HG03460 (cell line): ENCODE results near the gene CDCA4.

ENCODE experiments used
- ATAC-seq: cut with Tn5 transposase; IDR thresholded peaks from one replicate; pipeline ENCODE4 v1.9.1; 2021; ENCODE audit not compliant: unreplicated experiment

Gene CDCA4

DNA sequence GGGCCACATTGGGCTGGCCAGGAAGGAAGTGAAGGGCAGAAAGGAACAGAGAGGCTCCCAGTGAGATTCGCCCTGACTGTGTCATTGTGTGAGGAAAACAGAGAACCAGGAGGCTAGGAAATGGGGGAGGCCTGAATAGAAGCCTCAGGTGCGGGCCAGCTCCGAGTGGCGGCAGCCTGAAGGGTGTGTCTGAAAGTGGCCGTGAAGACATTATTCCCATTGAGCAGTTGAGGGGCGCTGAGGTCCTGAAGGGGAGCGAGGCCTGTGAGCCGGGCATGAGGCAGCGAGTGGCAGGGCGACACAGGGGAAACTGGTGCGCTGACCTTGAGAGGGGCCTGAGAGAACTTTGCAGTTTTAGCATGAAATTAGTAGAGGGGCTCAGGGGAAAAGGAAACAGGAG lies 28.4 kb downstream of the CDCA4 start:
- no peak for ATAC-seq

DNA sequence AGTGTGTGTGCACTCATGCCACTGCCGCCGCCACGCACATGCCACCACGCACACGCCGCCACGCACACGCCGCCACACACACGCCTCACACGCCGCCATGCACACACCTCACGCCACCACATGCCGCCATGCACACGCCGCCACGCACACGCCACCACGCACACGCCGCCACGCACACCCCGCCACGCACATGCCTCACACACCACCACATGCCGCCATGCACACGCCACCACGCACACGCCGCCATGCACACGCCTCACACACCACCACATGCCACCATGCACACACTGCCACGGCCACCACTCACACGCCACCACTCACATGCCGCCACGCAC lies 29.0 kb downstream of the CDCA4 start:
- no peak for ATAC-seq

DNA sequence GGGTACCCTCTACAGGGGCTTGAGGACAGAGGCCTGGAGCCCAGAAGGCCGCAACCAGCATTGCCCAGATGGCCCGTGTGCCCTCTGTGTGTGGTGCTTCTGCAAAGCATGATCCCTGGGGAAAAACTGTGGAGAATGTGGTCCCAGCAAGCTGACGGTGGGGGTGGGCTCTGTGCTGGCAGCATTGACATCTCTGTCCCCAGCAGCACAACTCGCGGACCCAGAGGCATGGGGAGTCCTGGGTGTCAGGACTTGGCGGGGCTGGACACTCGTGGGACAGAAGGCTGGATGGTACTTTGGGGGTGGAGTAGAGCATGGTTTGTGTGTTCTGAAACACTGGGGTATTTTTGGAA lies 31.0 kb downstream of the CDCA4 start:
- no peak for ATAC-seq

DNA sequence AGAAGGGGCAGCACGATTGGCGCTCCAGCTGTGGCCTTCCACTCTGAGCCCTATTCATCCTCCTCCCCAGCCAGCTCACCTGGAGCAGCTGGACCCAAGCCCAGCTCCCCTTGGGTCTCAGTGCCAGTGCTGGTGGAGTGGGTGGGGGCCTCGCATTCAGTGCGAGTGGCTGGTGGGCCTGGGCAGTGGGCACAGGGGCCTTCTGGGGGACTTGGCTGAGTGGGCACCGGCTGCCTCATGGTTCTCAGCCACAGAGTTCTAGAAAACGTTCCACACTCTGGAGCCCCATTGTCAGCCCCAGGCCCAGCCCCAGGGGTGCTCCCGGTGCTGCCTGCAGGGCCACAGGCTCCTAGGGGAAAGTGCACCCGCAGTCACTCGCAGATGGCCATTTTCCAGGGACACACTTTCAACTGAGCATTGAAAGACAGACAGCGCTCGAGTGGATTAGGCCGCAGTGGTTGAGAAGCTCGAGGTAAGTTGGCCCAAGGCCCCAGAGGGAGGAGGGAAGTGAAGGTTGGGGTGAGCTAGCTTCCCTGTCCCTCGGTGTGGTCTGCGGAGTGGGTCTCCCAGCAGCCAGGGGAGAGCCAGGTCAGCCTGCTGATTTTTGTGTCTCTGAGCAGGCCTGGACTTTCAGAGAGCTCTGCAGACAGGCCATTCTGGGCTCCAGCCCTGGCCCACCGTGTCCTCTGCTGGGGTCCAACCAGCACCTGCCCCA lies 31.5 kb downstream of the CDCA4 start:
- no peak for ATAC-seq

DNA sequence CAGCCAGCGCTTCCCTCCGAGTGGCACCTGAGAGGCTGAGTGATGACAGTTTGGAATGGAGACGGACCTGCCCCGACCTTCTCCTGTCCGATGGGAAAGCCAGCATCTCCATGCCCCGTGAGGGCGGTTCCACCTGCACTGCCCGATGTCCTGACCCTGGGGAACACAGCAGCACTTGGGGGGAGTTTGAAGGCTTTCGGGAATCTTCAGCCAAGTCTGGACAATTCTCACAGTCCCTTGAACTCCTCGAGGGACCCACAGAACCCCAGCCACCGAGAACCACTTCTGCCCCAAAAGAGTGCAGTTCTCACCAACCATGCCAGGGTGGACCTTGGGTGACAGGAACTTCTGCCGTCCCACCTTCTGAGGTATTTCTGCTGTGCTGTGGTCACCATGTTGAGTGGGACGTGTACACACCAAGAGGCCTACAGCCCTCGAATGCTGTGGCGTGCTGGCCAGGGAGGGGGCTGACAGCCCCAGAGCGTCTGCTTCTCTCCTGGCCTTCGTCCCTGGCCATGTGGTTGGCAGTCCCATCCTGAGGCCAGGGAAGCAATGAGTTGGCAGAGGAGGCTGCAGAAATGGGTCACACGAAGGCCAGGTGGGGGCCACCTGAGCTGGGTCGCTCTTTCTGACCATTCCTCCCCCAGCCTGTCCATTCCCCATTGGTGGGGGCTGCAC lies 34.3 kb downstream of the CDCA4 start:
- ATAC-seq = no peak

DNA sequence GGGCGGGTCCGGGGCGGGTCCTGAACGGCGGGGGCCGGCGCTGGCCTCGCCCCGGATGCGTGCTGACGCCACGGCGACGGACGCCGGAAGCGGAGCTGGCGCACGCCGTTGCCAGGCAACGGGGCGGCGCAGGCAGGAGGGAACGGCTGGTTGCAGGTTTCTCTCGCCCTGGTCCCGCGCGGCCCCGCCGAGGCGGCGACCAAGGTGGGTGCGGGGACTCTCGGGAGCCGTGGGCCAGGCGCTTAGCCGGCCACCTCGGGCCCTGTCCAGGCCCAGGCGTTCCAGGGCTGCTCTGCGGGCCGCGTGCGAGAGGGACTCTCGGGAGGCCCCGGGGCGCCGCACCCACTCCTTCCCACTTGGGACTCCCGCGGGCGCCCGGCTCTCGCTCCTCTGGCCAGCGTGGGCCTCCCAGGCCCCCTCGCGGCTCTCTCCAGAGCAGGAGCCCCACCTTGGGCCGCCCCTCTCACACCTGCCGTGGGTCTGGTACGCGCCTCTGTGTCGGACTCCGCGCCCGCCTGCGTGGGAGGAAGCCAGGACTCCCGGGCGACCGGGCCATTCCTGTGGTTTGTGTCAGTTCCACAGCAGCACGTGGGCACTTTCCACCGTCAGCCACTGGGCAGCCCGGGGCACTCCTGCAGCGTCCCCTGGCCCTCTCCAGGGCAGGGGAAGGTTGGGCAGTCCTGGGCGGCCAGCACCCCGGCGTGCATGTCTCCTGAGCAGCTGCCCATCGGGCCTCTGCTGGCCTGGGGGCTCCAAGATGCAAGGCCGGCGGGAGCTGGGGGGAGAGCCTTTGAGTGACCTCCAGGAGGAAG lies 35.0 kb downstream of the CDCA4 start, which contains the start of gene CLBA1:
TSS of gene CLBA1 (plus strand) at position 114 of the 812 bp plus-strand sequence. CDS start at position 758, 644 bp downstream.
- peak; percentile 92 for ATAC-seq

DNA sequence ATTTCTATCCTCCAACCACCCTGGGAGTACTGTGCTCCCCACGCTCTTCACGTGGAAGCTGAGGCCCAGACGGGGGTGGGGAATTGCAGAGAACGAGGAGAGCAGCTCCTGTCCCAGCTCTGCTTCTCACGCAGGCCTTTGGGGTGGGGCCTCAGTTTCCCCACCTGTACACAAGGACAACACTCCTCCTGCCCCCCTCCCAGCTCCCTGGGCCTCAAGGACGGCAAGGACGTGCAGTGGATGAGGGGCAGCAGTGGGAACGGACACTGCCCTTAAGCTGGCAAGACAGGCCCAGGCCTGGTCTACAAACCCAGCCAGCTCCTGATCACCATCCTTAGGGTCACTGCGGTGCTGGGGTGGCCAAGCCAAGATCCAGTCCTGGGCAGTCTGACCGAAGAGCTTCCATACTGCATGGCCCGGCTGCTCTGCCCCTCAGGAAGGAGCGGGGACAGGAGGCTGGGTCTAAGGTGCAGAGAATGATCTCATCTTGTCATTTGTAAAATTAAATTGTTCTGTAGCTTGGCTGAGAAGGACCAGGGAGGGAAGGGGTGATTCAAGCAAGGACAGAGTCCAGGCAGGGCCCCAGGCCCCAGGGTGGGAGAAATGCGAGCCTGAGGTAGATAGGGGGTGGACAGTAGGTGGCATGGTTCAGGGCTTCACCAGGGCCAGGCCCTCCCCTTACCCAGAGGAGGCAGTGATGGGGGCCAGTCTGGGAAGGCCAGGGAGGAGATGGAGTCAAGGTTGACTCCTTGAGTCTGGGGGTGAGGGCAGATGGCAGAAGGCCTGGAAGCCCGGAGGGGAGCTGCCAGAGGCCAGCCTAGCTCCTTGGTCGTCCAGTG lies 36.6 kb downstream of the CDCA4 start:
- ATAC-seq = no peak

DNA sequence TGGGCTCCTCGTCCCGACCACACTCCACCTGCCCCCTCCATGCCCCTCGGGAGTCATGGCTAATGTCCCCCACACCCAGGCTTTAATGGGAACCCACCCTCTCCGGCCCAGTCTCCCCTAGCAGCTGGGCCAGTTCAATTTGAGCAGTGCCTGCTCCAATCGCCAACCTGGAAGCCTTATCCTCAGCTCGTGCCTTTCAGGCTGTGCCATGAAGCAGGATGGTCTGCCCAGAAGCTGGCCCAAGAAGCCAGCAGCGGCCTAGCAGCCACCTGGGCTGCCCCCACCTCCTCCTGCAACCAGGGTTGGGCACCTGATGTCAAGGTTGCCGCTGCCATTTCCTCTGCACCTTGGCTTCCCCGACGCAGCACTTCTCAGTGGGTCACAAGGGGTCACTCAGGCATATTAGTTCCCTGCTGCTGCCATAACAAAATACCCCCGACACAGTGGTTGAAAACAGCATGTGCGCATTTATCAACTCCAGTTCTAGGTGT lies 37.6 kb downstream of the CDCA4 start:
- no peak for ATAC-seq

DNA sequence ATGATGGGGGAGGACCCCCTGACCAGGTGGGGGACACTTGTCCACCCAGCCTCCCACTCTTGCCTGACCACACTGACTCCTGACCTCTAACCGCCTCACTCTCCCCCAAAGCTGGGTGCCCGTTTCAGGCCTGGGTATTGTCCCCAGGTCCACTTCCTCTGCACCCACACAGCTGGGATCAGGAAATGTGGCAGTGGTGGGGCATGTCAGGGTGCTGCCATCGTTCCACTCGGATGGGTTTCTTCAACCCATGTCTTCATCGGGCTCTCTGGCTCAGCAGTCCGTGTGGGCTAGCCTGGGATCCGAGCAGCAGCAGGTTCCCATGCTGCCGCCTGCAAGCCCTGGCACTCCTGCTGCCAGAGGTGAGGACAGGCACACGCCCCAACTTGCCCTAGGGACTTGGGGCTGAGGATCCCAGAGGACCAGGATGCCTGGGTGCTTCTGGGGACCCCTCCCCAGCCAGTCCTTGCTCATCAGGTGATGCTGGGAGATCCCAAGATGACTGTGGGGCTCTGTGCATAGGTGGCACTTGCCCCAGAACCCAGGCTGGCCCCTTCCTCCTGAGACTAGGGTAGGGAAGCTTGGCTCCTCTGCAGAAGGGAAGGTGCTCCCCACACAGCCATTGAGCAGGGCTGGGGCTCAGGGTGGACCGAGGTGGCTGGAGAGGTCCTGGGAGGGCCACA lies 38.2 kb downstream of the CDCA4 start:
- ATAC-seq = no peak

DNA sequence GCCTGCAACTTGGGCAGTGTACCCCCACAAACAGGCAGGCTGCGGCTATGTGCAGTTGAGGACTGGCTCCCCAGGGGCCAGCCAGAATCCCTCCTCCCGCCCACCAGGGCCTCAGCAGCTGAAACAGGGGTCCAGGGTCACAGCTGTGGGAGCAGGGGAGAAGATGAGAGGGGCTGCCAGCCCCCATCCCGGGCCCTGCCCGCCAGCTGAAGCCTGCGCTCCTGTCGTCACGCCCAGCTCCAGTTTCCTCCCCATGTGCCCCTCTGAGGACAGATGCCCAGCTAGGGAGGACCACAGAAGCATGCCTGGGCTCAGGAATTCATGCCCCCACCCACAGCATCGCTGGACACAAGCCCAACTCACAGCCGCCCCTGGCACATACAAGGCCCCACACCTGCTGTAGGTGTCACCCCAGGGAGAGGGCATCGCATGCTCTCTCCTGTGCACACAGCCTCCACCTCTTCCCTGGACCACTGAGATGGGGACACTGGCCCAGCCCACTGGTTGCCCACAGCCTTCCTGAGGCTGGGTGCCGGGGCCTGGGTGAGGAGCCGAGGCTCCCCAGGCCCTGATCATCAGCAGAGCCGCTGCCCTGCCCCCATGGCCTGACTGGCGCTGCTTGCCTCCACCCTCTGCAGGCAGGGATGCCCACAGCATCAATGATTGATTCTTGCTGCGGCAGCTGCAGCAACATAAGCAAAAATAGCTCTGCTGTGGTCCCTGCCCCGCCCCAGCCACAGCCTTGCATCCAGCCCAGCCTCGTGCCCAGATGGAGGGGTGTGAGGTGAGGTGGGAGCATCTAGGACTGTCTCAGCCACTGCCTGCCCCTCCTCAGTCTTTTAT lies 39.0 kb downstream of the CDCA4 start:
- ATAC-seq = no peak

DNA sequence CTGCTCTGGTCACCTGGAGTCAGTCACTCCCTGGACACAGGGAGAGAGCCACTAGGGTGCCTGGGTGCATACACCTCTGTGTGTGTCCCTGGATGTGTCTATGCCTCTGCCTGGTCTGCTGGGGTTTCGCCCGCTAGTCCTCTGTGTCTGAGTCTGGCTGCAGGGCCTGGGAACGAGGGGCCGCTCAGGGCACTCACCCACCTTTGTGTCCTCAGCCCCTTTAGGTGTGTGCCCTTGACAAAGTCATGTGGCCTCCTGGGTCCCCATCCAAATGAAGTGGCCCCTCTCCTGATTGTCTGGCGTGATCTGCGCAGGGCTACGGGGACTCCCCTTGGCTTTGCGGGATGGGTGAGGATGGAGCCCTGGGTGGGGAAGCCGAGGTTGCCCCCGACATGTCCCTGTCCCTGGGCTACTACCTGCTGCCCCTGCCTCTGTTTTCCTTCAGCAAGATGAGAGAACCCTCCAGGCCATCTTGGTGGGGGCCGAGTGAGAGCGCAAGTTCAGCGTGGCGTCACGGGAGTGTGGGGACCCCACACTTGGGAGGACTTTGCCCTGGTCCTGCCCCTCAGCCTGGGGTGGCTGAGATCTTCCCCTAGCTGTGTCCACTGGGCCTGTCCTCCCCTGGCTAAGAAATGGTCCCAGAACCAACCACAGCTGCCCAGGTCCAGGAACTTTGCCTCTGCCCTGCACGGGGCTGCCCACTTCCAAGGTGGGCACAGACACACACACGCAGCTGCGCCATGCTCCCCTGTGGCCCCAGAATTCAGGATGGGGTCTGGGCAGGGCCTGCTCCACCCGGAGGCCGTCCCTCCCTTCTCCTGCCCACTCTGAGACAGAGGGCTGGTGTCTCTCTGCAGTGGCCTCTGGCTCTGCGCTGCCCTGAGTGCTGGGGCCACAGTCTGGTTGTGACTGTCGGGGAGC lies 40.0 kb downstream of the CDCA4 start:
- no peak for ATAC-seq

DNA sequence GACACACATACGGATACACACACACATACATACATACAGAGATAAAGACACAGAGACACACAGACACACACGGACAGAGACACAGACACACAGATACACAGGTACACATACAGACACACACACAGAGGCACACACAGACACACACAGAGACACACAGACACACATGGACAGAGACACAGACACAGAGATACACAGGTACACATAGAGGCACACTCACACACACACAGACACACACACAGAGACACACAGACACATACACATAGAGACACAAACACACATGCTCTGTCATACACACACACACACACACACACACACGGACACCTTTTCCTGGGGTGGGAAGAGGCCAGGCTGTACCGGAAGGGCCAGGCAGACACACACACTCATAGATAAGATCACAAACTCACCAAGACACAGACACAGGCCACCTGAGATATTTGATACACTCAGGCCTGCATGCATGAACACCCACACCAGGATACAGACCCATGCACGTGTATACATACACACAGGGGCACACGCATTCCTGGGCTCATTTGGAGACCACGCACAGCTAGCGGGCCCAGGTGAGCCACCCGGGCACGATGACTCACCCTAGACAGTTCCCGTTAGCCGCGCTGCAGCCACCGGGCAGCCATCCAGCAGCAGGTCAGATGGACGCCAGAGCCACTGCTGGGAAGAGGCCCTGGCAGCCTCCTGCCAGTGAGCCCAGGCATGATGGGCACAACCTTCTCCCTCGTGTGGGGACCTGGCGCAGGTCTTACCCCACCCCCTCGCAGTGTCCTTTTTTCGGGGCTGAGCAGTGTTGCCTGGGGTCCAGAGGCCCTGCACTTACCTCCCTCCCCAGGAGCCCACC lies 40.9 kb downstream of the CDCA4 start:
- no peak for ATAC-seq

DNA sequence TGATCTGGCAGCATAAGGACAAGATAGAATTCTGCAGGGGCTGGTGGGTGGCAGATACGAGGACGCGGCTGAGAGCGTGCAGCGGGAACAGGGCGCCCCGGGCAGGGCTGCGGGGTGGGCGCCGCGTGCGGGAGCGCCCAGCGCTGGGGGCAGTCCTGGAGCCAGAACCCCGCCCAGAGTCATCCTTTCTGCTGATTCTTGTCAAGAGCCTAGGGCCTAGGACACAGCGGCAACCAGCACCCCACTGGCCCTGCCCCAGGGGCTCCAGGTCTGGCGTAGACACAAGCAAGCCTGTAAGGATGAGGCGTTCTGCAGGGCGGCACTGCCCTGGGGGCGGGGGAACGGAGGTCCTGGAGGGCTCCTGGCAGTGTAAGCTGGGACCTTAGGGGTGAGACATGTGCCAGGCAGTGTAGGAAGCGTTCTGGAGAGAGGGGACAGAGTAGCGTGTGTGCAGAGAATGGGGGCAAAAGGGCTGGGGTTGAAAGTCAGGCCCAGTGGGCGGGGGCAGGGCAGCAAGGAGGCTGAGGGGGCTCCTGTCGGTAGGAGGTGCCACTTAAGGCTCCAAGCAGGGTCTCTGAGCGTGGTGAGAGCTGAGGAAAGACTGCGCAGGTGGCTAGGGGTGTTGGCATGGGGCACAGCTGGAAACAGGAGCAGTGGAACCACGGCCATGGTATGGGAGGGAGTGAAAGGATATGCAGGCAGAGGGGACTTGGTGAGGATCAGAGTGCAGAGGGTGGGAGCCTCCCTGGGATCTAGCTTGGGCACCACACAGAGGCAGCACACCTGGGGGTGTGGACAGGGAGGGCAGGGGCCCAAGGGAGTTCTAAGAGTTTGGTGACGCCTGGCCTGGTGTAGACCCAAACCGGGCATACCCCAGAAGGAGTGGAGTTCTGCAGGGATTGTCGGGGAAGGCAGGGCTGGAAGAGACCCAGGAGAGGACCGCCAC lies 41.9 kb downstream of the CDCA4 start:
- ATAC-seq = no peak

DNA sequence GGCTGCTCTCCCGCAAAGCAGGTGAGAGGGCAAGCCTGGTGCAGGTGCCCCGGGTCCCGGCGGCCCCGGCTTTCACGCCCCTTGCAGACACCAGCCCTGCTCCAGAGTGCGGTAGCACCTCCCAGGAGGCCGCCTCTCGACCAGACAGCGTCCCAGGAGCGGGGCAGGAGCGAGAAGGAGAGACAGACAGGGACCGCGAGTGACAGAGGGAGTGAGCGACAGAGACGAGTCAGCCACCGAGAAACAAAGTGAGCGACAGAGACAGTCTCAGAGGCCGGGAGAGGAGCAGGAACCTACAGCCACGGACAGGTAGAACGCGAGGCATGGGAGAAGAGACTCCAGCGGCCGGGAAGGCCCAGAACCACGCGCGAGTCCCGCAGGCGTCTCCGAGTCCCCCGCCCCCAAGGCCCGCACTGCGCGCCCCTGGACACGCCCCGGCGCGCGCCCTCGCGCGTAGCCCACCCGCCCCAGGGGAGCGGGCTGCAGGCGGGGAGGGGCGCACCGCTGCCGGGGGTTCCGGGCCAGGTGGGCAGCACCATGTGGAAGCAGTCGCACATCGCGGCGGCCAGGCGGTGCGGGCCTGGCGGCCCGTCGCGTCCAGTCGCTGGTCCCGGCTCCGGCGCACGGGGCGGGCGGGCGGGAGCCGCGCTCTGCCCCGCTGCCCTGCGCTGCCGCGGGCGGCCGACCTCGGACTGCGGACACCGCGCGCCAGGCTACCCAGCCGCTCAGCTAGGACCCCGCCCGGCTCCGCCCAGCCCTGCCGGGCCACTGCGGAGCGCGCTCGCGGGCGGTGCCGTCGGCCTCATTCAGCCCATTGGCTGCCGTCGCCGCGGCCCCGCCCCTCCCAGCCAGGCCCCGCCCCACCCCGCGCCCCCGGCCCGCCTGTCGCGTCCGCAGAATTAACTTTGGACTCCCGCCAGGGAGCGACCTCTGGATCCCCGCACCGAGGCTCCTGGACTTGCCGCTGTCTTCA lies 42.9 kb downstream of the CDCA4 start, which contains the start of gene AHNAK2:
TSS of gene AHNAK2 (minus strand) at position 694 of the 973 bp plus-strand sequence. CDS start at position 557, 137 bp downstream.
- no peak for ATAC-seq
